K562 (cell line): ENCODE measurements around the gene DOK3.

Experiments used
- NR2C2 ChIP-seq, 2 experiments: fragments of 200-800 bp in 1 of 2; sonication (Bioruptor generic) in 1 of 2; sonication (generic) in 1 of 2; formaldehyde crosslinking in 1 of 2; IDR thresholded peaks; 2 replicates each; pipeline versions ENCODE4 v1.6.1 to v1.8.0; 2016 to 2022; ENCODE audit warnings: mild to moderate bottlenecking in 1 of 2, missing compliant biosample characterization in 1 of 2, missing genetic modification characterization in 1 of 2, missing genetic modification reagents in 1 of 2
- PTRF ChIP-seq: fragments of 450-650 bp; IDR thresholded peaks from 2 replicates; pipeline ENCODE4 v1.6.1; 2016; ENCODE audit warnings: mild to moderate bottlenecking, missing genetic modification characterization, missing compliant biosample characterization
- XRCC4 ChIP-seq: IDR thresholded peaks from one replicate; pipeline ENCODE4 v1.6.1; 2011; ENCODE audit not compliant: insufficient read depth, insufficient read length; ENCODE audit errors: extremely low read depth
- ZNF41 ChIP-seq: fragments of 250-450 bp; sonication (Bioruptor Pico); conservative IDR thresholded peaks from 2 replicates; pipeline ENCODE4 v1.4.0; 2020; ENCODE audit warnings: mild to moderate bottlenecking
- TF ChIP-seq, protein P1 (sequence below): sonication (generic); formaldehyde crosslinking; IDR thresholded peaks from 2 replicates; pipeline ENCODE4 v1.9.0; 2022; ENCODE audit warnings: mild to moderate bottlenecking, missing genetic modification reagents
- TF ChIP-seq, protein P2 (sequence below), 2 experiments: fragments of 450-650 bp; IDR thresholded peaks; 2 replicates each; pipeline ENCODE4 v1.6.1; 2016; ENCODE audit warnings: mild to moderate bottlenecking in 2 of 2, borderline replicate concordance in 1 of 2, low read depth in 1 of 2, moderate library complexity in 1 of 2
- TF ChIP-seq, protein P3 (sequence below), 3 experiments: IDR thresholded peaks in 2 of 3; conservative IDR thresholded peaks in 1 of 3; 2 replicates each; pipeline ENCODE4 v1.5.1; 2011 to 2012; ENCODE audit warnings: low read length in 3 of 3, mild to moderate bottlenecking in 3 of 3, control low read depth in 2 of 3, improper control_type of control experiment in 1 of 3, inconsistent platforms in 1 of 3, low read depth in 1 of 3, mixed read lengths in 1 of 3, moderate library complexity in 1 of 3; ENCODE audit not compliant: insufficient read depth in 2 of 3
- TF ChIP-seq, protein P4 (sequence below): fragments of 150-350 bp; IDR thresholded peaks from 2 replicates; pipeline ENCODE4 v1.6.1; 2014; ENCODE audit warnings: low read depth, mild to moderate bottlenecking, low read length, borderline replicate concordance

DNA sequence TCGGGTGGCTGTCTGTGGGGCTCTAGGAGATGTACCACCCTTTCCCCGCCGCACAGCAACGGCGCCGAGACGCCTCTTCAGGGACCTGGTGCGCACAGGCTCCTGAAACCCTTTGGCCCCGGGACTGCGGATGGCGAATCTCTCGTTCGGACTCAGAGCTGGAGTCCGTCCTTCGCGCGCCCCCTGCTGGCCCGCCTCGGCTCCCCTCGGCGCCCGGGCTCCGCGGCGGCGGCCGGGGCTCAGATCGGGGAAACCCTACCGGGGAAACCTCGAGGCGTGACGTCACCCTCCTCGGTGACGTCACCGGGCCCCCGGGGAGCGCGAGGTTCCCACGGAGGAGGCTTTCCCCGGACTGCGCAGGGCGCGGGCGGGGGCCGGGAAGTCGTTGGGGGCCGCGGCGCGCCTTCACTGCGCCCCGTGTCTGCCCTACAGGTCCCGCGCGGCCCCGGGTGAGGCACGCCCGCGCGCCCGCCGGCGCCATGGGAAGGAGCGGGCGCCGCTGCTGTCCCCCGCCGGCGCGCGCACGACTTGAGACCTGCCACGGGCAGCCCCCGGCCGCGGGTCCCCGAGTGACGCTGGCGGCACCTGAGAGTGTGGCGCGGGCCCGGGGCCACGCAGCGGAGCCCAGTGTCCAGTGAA lies 55.1 kb downstream of the DOK3 start:
- no peak for TF ChIP-seq NR2C2 (CRISPR knock-in tag; IDR thresholded peaks at IDR 0.05)
- no peak for TF ChIP-seq NR2C2 (tag; IDR thresholded peaks at IDR 0.05)
- TF ChIP-seq, protein P1, sequence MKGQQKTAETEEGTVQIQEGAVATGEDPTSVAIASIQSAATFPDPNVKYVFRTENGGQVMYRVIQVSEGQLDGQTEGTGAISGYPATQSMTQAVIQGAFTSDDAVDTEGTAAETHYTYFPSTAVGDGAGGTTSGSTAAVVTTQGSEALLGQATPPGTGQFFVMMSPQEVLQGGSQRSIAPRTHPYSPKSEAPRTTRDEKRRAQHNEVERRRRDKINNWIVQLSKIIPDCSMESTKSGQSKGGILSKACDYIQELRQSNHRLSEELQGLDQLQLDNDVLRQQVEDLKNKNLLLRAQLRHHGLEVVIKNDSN (CRISPR knock-in tag), result no peak
- TF ChIP-seq, protein P2, sequence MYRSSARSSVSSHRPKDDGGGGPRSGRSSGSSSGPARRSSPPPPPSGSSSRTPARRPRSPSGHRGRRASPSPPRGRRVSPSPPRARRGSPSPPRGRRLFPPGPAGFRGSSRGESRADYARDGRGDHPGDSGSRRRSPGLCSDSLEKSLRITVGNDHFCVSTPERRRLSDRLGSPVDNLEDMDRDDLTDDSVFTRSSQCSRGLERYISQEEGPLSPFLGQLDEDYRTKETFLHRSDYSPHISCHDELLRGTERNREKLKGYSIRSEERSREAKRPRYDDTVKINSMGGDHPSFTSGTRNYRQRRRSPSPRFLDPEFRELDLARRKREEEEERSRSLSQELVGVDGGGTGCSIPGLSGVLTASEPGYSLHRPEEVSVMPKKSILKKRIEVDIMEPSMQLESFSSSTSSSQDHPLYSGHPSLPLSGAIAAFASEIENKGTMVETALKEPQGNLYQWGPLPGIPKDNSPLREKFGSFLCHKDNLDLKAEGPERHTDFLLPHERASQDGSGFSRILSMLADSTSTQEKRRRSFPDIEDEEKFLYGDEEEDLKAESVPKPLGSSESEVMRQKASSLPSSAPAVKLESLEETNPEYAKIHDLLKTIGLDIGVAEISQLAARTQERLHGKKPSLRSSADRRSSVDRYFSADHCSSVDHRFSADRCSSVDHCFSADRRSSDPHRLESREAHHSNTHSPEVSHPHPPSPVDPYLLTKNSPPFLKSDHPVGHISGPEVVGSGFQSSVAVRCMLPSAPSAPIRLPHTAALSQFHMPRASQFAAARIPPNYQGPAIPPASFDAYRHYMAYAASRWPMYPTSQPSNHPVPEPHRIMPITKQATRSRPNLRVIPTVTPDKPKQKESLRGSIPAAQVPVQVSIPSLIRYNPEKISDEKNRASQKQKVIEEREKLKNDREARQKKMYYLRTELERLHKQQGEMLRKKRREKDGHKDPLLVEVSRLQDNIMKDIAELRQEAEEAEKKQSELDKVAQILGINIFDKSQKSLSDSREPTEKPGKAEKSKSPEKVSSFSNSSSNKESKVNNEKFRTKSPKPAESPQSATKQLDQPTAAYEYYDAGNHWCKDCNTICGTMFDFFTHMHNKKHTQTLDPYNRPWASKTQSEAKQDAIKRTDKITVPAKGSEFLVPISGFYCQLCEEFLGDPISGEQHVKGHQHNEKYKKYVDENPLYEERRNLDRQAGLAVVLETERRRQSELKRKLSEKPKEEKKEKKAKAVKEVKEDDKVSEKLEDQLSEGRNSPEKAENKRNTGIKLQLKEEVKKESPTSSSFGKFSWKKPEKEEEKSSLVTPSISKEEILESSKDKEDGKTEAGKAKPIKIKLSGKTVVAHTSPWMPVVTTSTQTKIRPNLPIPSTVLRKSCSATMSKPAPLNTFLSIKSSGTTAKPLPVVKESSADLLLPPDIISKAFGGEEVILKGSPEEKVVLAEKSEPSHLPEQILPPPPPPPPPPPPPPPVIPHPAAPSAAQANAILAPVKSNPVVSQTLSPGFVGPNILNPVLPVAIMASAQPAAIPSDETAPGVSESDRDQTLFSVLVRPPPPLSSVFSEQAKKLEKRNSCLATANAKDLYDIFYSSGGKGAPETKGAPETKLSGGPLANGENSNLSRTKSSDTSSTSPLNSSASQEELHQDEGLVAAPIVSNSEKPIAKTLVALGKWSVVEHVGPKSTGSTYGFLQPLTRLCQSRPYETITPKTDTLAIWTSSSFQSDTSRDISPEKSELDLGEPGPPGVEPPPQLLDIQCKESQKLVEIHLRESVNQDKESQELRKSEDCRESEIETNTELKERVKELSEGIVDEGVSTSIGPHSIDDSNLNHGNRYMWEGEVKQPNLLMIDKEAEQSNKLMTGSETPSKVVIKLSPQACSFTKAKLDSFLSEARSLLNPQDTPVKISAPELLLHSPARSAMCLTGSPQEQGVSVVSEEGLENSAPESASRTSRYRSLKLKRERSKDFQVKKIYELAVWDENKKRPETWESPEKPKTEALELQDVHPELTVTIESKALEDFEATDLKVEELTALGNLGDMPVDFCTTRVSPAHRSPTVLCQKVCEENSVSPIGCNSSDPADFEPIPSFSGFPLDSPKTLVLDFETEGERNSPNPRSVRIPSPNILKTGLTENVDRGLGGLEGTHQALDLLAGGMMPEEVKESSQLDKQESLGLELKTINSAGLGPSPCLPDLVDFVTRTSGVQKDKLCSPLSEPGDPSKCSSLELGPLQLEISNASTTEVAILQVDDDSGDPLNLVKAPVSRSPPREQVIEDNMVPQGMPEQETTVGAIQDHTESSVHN (IDR thresholded peaks at IDR 0.05; ENCODE audit: borderline replicate concordance in 1 of 2, low read depth in 1 of 2), result no peak
- no peak for TF ChIP-seq ZNF41
- no peak for TF ChIP-seq XRCC4
- TF ChIP-seq, protein P3, sequence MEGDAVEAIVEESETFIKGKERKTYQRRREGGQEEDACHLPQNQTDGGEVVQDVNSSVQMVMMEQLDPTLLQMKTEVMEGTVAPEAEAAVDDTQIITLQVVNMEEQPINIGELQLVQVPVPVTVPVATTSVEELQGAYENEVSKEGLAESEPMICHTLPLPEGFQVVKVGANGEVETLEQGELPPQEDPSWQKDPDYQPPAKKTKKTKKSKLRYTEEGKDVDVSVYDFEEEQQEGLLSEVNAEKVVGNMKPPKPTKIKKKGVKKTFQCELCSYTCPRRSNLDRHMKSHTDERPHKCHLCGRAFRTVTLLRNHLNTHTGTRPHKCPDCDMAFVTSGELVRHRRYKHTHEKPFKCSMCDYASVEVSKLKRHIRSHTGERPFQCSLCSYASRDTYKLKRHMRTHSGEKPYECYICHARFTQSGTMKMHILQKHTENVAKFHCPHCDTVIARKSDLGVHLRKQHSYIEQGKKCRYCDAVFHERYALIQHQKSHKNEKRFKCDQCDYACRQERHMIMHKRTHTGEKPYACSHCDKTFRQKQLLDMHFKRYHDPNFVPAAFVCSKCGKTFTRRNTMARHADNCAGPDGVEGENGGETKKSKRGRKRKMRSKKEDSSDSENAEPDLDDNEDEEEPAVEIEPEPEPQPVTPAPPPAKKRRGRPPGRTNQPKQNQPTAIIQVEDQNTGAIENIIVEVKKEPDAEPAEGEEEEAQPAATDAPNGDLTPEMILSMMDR (IDR thresholded peaks at IDR 0.05 in 2 of 3, conservative IDR thresholded peaks at IDR 0.05 in 1 of 3; ENCODE audit: insufficient read depth in 2 of 3, low read depth in 1 of 3, low read length in 3 of 3), result peak; percentile 90 to 98 (median 96)
- TF ChIP-seq PTRF (tag), result no peak
- TF ChIP-seq, protein P4, sequence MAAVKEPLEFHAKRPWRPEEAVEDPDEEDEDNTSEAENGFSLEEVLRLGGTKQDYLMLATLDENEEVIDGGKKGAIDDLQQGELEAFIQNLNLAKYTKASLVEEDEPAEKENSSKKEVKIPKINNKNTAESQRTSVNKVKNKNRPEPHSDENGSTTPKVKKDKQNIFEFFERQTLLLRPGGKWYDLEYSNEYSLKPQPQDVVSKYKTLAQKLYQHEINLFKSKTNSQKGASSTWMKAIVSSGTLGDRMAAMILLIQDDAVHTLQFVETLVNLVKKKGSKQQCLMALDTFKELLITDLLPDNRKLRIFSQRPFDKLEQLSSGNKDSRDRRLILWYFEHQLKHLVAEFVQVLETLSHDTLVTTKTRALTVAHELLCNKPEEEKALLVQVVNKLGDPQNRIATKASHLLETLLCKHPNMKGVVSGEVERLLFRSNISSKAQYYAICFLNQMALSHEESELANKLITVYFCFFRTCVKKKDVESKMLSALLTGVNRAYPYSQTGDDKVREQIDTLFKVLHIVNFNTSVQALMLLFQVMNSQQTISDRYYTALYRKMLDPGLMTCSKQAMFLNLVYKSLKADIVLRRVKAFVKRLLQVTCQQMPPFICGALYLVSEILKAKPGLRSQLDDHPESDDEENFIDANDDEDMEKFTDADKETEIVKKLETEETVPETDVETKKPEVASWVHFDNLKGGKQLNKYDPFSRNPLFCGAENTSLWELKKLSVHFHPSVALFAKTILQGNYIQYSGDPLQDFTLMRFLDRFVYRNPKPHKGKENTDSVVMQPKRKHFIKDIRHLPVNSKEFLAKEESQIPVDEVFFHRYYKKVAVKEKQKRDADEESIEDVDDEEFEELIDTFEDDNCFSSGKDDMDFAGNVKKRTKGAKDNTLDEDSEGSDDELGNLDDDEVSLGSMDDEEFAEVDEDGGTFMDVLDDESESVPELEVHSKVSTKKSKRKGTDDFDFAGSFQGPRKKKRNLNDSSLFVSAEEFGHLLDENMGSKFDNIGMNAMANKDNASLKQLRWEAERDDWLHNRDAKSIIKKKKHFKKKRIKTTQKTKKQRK, result no peak
